HG02870 (cell line): ENCODE data around the gene MAGI1.

Source experiments
- ATAC-seq: cut with Tn5 transposase; IDR thresholded peaks from one replicate; pipeline ENCODE4 v1.9.1; 2021; ENCODE audit warnings: mild to moderate bottlenecking, moderate library complexity; ENCODE audit not compliant: unreplicated experiment

The MAGI1 gene

DNA sequence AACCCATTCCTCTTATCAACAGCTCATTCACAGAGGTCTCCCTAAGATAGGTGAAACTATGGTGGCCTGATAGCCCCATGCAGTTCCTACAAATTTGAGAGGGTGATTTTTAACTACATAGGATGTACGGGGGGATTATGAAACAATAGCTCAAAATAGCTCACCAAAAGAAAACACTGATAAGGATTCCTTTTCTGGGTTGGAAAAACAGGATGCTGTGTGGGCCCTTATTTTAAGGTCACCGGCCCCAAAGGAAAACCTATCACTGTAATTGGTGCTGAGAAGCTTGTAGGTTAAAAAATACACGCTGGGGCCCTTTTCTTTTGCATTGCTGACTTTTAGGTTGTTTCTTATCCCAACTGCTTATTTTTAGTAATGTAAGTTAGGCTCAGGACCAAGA lies 627.4 kb downstream of the MAGI1 start:
- no peak for ATAC-seq

DNA sequence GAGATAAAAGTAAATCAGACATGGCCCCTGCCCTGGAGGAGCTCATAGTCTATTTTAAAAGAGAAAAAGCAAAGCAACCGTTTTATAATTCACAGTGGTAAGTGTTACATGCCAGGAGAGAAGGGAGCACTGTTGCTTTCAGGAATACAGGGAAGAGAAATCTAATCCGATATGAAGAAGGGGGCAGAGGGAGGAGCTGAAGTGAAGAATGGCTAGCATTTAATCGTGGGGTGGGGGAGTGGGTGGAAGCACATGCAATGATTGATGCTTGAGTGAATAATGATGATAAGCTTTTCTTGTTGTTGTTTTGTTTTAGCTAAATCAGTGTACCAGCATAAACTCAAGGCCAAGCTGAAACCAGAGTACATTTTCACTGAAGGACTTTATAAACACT lies 629.5 kb downstream of the MAGI1 start:
- ATAC-seq = no peak

DNA sequence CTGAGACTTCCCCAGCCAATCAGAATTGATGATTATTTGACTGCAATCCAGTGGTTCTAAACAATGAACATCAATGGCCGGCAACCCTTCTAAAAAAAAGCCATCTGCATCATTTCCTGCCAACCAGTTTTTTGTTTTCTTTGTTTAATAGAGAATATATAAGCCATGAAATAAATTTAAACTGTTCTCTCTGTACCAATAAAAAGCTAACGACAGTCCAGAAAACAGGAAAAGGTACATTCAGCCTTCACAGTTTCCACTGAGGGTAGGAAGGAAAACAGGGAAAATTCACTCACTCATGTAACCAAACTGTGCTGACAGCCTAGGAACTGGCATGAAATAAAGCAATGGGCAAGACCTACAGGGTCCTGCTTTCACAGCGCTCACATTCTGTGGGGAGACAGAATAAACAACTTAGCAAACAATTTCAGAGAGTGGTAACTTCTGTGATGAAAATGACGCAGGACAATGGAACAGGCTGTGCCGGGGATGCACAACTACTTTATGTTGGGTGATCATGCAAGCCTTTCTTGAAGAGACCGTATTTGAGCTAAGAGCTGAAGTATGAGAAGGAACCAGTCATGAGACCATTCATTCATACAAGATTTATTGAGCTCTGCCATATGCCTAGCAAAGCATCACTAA lies 630.1 kb downstream of the MAGI1 start:
- no peak for ATAC-seq

DNA sequence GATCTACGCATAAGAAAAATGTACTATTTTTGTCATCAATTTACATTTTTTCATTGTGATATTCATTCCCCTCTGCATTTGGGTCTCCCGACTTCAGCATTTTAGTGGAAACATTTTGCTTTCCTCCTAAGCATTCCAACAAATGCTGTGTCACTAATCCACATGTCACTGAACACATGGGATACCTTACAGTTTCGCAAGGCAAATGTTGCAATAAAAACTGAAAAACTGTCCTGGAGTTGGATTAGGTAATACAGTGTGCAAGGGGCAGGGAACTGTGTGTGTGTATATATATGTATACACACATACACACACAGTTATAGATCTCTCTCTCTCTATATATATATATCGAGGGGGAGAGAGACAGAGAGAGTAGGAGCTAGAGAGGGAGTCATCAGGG lies 632.2 kb downstream of the MAGI1 start:
- ATAC-seq = no peak

DNA sequence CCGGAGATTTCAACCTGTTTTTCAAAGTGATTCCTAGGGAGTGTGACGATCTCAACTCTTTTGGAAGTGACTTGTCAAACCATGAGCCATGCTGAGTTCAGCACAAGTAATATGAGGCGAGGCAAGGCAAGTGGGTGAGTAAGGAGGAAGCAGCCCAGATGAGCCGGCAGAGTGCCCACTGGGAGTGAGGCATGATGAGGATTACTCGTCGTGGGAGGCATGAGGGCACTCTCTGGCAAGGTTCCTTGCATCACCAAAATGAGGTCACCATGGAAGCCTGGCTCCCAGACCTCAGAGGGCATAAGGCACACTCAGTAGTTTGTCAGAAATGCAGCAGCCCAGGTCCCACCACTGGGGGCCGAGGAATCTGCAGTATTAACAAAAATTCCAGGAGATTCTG lies 636.1 kb downstream of the MAGI1 start:
- ATAC-seq = no peak

DNA sequence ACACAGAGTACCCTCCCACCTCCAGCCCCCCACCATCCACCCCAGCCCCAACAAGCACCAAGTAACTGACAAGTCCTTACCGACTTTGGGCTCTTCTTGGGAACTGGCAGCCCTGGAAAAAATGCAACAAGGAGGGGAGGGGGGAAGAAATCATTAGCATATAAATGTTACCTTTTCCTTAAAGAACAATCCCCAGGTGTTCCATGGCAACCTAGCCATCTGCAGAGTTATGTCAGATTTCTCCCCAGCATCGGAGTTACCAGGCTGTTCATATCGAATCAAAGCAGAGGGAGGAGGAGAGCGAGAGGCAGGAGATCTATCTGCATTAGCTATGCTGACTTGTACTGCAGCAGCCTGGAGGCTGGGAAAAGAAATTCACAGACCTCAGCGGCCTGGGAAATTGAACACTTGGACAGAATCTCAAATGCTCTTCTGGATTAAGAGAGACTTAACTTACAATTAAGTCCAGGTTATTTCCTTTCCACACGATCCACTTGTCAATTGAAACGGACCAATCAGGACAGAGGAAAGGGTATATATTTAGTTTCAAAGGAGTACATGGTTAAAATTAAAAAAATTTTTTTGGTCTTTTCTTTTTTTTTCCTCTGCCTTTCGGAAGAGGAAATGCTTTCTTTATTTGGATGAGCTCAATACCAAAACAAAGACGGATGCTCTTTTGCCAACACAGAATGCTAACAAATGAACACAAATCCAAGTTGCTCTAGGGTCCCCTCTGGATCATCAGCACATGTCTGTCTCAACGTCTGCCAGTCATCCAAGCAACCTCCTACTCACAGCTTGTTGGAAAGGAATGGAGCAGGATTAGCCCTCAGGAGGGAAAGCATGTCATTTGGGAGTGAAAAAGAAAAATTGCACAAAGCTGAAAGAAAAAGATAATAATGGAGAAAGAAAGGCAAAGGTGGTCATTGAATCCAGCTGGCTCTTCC lies 637.1 kb downstream of the MAGI1 start:
- ATAC-seq = no peak

DNA sequence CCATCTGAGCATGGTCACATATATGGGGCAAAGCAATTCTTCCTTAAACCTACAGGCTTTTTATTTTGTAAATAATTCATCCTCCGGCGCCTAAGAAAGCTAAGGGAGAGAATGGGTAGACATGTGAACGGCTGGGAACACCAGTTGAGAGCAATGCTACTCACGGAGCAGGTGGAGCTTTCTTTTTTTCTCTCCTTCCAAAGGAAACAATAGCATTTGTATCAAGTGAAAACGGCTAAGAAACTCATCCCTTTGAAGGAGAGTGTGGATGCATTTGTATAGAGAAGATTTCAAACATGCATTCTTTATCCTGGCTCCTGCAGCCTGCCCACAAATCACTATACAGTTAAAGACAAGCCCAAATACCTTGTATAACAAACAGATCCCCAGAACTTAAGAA lies 637.8 kb downstream of the MAGI1 start:
- no peak for ATAC-seq

DNA sequence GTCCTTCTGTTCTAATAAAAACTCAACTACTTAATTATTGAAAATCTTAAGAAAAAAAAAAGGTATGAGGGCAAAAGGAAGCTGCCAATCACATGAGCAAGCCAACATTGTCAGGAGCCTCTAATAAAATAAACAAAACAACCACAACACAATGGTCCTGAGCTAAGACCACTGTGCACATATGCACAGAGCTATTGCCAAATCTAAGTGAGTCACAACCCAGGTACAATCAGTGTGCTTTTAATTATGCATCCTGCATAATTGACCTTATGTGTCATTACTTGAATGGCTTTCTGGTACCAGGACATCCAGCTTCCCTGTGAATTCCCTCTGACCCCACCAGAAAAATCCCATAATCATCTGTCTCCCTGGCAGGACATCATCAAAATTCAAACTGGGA lies 639.8 kb downstream of the MAGI1 start:
- no peak for ATAC-seq

DNA sequence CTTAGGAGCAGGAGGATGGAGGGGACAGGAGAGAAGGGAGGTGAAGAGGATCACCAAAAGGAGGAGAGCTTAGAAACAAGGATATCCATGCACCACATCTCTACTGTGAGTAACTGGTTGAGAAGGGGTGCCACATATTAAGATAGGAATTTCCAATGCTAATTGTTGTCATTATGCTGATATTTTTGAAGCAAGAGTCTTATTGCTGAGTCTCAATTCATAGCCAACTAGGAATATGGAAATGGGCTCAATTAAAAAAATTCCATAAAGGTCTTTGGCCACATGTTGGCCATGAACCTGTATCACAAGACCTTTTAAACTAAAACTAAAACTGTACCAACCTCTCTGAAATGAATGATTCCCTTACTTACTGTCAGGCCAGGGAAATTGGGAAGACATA lies 642.6 kb downstream of the MAGI1 start:
- ATAC-seq = no peak

DNA sequence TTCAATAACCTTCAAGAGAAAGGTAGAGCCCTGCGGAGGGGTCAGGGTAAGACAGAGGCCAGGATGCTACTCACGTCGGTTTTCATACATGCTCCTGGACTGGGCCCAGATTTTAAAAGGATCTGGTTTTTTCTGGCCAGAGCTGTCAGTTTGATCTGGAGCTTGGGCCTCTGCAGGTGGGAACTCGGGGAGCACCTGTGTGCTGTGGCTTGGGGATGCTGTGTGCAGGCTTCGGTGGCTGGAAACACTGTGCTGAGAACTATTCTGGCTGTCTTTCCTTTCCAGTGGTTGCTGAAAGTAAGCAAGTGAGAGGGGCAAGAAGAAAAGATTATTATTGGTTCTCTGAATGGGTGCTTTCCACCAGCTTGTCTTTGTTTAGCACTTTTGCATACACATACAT lies 647.6 kb downstream of the MAGI1 start:
- ATAC-seq = no peak

DNA sequence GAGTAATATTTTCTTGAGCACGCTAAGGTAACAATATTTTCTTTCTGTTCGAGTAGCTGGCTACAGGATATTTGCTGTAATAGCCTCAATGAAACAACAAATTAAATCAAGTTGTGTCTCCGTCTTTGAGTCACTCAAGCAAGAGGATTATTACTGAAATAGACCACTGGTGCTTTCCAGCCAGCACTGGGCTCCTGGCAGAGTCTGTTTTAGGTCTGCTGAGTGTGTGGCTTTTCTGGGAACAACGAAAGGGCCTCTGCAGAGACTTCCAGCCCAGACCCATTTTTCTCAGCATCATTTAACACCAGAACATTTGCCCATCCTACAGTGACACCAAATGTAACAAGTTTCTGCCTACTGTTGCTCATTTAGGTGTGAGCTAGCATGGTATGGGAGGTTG lies 652.9 kb downstream of the MAGI1 start:
- ATAC-seq = no peak

DNA sequence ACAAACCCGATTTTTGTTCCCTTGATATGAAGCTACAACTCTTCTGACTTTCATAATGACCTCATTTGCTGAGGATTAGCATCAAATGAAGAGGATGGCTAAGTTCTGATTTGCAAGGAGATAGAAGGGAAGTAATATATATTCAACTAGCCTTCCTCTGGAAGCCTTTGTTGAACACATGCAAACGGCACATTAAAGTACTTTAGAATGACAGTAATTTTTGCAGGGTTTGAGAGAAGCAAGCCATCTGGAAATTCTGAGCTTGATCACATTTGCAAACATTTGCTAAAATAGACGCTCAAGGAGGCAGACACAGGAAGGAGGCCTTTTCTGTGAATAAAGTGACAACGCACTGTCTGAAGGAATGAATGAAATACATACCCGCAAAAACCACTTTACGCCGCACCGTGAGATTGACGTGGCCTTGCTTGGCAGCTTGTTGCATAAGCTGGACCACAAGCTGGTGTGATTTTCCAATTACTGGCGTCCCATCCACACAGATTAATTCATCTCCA lies 657.2 kb downstream of the MAGI1 start:
- no peak for ATAC-seq

DNA sequence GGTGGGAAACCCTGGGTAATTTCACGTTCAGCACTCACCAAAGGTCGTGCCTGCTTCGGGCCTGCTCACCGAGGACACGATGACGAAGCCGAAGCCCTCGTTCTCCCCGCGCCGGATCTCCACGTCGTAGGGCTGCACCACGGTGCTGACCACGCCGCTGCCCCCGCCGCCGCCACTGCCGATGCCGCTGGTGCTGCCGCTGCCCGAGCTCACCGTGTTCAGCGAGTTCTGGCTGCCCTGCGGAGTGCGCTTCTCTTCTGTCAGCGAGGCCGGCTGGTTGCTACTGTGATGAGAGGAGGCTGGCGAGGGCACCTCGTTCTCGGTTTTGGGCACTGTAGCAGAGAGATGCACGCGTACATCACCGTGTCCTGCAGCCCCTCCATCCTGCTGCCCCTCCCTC lies 659.5 kb downstream of the MAGI1 start:
- ATAC-seq = no peak

DNA sequence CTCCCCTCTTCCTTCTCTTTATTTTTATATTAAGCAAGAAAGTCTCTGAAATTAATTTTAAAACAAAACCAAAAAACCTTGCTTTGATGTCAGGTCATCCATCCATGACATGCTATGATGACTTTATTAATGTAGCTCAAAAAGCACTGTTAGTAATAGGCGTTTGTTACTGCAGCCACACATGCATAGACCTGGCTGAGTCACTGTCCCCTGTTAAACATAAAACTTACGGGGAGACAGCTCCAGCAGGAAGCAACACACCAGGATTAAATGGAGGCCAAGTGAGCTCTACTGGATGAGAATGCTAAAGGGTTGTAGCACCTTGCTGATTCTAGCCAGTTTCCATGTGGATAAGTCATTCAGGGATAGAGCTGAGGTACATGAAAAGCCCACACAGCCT lies 661.1 kb downstream of the MAGI1 start:
- no peak for ATAC-seq

DNA sequence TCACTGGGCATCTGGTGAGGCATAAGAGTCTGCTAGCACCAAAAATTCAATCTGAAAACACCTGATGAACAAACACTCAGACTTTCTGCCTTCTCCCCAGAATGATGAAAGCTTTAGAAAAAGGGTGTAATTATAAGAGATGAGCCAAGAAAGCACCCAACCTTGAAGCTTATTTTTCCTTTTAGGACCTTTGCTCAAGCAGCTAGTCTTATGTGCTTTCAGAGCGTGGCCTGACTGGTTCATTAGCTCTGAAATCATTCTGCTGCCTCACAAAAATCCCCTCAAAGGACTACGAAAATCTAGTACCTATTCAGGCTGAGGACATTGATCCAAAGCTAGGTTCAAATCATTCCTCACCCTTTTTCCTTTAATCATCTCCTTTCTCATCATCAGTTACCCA lies 662.3 kb downstream of the MAGI1 start:
- no peak for ATAC-seq

DNA sequence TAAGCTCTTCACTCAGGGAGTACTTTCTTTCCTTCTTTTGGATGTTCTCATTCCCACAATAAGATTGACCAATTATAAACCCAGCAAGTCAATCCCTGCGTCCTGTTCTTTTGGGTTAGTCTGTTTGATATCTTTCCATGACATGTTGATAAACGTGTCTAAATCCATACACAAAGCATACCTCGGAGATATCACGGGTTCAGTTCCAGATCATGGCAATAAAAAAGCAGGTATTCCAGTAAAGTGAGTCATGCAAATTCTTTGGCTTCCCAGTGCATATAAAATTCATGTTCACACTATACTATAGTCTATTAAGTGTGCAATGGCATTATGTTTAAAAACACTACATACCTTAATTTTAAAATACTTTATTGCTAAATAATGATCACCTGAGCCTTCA lies 667.7 kb downstream of the MAGI1 start:
- no peak for ATAC-seq

DNA sequence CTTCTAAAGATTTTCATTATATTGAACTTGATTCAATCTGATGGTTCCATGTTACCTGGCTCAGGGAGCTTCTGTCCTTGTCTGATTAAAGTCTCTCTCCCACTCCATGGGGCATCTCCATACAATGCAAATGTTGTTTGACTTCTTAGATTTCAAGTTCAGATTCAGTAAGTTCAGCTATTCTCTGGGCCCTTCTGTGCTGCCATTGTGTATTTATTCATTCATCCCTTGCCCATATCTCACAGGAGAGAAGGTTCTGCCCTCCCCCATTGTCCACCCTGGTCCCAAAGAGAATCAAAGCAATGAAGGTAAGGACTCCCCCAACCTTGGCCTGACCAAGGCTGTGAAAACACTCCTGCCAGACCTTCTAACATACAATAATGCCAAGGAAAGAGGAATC lies 669.9 kb downstream of the MAGI1 start:
- no peak for ATAC-seq

DNA sequence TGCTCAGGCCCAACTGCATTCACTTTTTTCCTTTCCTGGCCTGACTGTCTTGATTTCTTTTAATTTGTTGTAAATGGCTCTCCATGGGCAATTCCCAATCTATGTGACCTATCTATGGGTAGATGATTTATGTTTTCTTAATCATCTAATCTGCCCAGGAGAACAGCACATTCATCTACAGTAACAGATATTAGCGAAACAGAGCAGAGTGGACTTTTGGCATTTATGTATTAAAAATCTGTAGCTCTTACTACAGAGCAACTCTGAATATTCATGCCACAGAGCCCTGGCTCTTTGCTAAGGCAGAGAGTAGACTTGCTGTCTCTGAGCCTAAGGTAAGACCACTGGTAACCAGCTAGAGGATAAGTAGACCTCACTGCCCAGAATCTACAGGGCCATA lies 676.0 kb downstream of the MAGI1 start:
- ATAC-seq = no peak

DNA sequence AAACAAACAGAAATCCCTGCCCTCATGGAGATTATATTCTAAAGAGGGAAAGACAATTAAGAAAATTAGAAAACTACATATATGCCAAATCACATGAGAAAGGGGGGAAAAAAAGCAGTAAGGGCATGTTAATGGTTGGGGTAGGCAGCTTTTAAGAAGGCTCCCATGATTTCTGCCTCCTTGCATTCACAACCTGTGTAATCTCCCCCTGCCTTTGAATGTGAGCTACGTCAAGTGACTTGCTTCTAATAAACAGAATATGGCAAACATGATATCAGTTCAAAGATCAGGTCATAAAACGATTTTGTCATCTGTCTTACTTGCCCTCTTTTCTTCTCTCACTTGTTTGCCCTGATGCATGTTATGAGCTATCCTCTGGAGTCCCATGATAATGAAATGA lies 677.3 kb downstream of the MAGI1 start:
- ATAC-seq = no peak

DNA sequence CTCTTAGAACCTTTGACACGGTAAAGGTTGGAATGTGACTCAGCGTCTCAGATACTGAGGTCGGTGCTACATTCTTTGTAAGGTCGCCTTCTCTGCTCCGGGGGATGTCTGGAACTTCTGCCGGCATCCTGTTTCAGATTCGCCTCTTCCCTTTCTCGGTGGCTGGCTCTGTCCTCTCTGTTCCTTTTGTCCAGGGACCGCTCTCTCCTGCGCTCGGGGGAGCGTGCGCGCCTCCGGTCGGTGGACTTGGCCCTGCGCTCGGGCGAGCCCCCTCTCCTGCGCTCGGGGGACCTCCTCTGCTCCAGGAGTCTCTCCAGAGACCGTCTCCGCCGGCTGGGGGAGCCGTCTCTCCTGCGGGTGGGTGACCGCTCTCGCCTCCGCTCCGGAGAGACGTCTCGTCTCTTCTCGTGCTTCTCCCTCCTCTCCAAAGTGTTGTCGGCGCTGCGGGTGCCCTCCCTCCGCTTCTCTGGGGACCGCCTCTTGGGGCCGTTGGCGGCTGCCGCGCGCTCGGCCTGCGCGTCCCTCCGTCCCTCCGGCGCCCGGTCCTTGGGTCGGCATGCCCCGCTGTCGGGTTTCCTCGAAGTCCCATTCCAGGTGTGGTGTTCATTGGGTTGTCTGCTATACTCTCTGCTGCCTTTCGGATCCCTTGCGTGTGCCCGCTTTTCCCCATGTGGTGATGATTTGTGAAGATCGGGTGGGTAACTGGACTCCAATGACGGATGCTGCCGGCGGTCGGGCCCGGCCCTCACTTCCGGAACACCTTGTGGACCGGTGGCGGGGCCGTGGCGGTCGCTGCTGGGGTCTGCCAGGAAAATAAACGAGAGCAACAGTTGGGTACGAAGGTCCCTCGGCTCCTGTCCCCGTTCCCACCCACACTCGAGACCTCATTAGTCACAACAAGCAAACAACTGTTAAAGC lies 682.1 kb downstream of the MAGI1 start:
- no peak for ATAC-seq

DNA sequence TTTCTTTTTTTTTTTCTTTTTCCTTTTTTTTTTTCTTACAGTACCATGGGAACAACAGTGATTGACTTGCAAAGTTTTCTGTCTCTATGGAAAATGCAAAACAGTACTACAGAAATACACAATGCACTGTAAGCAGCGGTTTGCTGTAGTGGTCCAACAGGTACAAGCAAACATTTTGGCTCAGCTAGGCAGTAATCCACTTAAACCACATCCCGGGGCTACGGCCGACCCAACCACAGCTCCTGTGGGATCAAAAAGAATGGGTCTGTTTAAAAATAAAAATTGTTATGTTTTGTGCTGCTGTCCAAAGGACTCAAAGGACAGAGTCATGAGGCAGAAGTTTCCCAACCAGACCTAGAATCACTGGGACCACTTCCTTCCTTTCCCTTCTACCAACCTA lies 683.8 kb downstream of the MAGI1 start:
- no peak for ATAC-seq
